HEK293T (cell line): ENCODE measurements around the gene MARK2.

Experiments
- CTCF ChIA-PET: fragments of 350-600 bp; formaldehyde crosslinking; extraction: SDS; loops from one replicate; lab custom pipeline; 2021; ENCODE audit warnings: antibody characterized with exemption, inconsistent platforms; lab: Yijun Ruan, JAX
- POLR2A ChIA-PET: fragments of 350-600 bp; formaldehyde crosslinking; extraction: SDS; loops from one replicate; lab custom pipeline; 2020; ENCODE audit warnings: antibody characterized with exemption, inconsistent platforms; lab: Yijun Ruan, JAX
- DNase-seq: peaks from one replicate; pipeline ENCODE4 v3.0.0; 2012; ENCODE audit warnings: mixed read lengths; ENCODE audit errors: extremely low spot score
- ARNT ChIP-seq: fragments of 450-650 bp; IDR thresholded peaks from 2 replicates; pipeline ENCODE4 v1.6.1; 2017; ENCODE audit warnings: mild to moderate bottlenecking
- BHLHE40 ChIP-seq: fragments of 450-650 bp; IDR thresholded peaks from 2 replicates; pipeline ENCODE4 v1.6.1; 2016; ENCODE audit warnings: mild to moderate bottlenecking, moderate library complexity, borderline replicate concordance
- CTBP1 ChIP-seq: fragments of 450-650 bp; IDR thresholded peaks from 2 replicates; pipeline ENCODE4 v1.6.1; 2016; ENCODE audit warnings: borderline replicate concordance
- ELF4 ChIP-seq: fragments of 450-650 bp; IDR thresholded peaks from 2 replicates; pipeline ENCODE4 v1.6.1; 2017; ENCODE audit warnings: antibody characterized with exemption
- FOXA1 ChIP-seq: fragments of 450-650 bp; IDR thresholded peaks from 2 replicates; pipeline ENCODE4 v1.6.1; 2016; ENCODE audit warnings: mild to moderate bottlenecking
- FOXK2 ChIP-seq: fragments of 450-650 bp; IDR thresholded peaks from 2 replicates; pipeline ENCODE4 v1.6.1; 2016; ENCODE audit warnings: mild to moderate bottlenecking
- FOXM1 ChIP-seq: fragments of 450-650 bp; IDR thresholded peaks from 2 replicates; pipeline ENCODE4 v1.6.1; 2017; ENCODE audit warnings: mild to moderate bottlenecking, borderline replicate concordance
- HDGF ChIP-seq: fragments of 450-650 bp; IDR thresholded peaks from 2 replicates; pipeline ENCODE4 v1.6.1; 2017; ENCODE audit warnings: antibody characterized with exemption, borderline replicate concordance
- L3MBTL2 ChIP-seq: fragments of 450-650 bp; conservative IDR thresholded peaks from 2 replicates; pipeline ENCODE4 v1.6.1; 2016; ENCODE audit warnings: mild to moderate bottlenecking
- LEF1 ChIP-seq: fragments of 450-650 bp; IDR thresholded peaks from 2 replicates; pipeline ENCODE4 v1.6.1; 2017; ENCODE audit warnings: mild to moderate bottlenecking, borderline replicate concordance
- NFRKB ChIP-seq: fragments of 450-650 bp; IDR thresholded peaks from 2 replicates; pipeline ENCODE4 v1.6.1; 2016; ENCODE audit warnings: mild to moderate bottlenecking, moderate library complexity
- SP1 ChIP-seq: fragments of 450-650 bp; IDR thresholded peaks from 2 replicates; pipeline ENCODE4 v1.6.1; 2017
- SUZ12 ChIP-seq: fragments of 450-650 bp; IDR thresholded peaks from 2 replicates; pipeline ENCODE4 v1.6.1; 2016; ENCODE audit warnings: mild to moderate bottlenecking
- TARDBP ChIP-seq: fragments of 450-650 bp; IDR thresholded peaks from 2 replicates; pipeline ENCODE4 v1.6.1; 2016
- ZNF384 ChIP-seq: fragments of 450-650 bp; IDR thresholded peaks from 2 replicates; pipeline ENCODE4 v1.6.1; 2016
- TF ChIP-seq, protein P1 (sequence below): fragments of 450-650 bp; IDR thresholded peaks from 2 replicates; pipeline ENCODE4 v1.6.1; 2016

MARK2 gene

DNA sequence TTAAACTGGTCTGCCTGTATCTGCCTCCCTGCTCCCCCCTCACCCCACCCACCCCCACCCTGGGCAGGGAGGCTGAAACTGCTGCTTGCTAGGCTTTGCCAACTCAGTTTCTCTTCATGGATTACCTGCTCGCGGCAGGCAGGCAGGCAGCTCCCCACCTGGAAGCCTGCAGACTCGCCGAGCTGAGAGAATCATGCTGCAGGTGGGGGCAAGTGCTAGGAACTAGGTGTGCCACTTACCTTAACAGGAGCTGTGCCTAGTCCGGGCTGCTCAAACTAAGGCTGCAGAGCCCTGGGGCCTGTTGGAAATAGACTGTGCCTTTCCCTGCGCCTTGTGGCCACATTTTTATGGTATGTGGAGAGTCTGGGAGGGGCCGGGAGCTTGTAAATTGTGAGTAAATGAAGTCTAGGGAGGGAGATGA lies 30.3 kb downstream of the MARK2 start:
- ChIA-PET POLR2A (no interaction called here), CTCF (interaction anchor here (0.7 kb wide), 1 partner anchor 486 kb away, joined by 3 read pairs; no protein-coding TSS in a partner anchor)
- TF ChIP-seq ELF4 (no peak), SP1 (no peak), HDGF (no peak), CTBP1 (no peak), NFRKB (no peak), ZNF384 (no peak), FOXK2 (no peak), LEF1 (no peak)
- no peak for DNase-seq

DNA sequence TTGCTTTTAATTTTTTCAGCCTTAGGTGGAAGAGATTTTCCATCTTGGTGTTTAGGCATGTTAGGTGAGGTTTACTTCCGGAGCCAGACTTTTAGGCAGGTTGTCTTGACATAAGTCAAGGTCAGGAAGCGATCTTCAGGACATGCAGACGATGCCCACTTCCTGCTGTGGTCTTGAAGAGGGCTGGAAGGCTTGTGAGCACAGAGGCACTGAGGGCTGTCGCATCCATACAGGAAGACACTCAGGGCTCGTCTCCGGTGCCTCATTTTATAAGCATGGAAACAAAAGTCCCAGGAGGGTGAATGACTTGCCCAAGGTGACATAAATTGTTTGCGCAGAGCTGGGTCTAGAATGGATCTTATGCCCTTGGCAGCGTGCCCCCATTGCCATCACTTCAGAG lies 30.8 kb downstream of the MARK2 start:
- TF ChIP-seq FOXA1: no peak
- TF ChIP-seq SUZ12: no peak
- no peak for TF ChIP-seq TARDBP
- TF ChIP-seq BHLHE40: no peak
- TF ChIP-seq FOXM1: no peak
- no peak for TF ChIP-seq ZNF384
- TF ChIP-seq ARNT: no peak
- no peak for TF ChIP-seq SP1
- TF ChIP-seq CTBP1: no peak
- no peak for TF ChIP-seq L3MBTL2
- no peak for TF ChIP-seq NFRKB
- no peak for TF ChIP-seq HDGF
- TF ChIP-seq LEF1: no peak
- TF ChIP-seq ELF4: no peak
- TF ChIP-seq, protein P1, sequence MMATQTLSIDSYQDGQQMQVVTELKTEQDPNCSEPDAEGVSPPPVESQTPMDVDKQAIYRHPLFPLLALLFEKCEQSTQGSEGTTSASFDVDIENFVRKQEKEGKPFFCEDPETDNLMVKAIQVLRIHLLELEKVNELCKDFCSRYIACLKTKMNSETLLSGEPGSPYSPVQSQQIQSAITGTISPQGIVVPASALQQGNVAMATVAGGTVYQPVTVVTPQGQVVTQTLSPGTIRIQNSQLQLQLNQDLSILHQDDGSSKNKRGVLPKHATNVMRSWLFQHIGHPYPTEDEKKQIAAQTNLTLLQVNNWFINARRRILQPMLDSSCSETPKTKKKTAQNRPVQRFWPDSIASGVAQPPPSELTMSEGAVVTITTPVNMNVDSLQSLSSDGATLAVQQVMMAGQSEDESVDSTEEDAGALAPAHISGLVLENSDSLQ: no peak
- TF ChIP-seq FOXK2: no peak
- POLR2A ChIA-PET: no interaction called here
- CTCF ChIA-PET: interaction anchor here (0.7 kb wide), 1 partner anchor 485 kb away, joined by 3 read pairs; no protein-coding TSS in a partner anchor
- no peak for DNase-seq

DNA sequence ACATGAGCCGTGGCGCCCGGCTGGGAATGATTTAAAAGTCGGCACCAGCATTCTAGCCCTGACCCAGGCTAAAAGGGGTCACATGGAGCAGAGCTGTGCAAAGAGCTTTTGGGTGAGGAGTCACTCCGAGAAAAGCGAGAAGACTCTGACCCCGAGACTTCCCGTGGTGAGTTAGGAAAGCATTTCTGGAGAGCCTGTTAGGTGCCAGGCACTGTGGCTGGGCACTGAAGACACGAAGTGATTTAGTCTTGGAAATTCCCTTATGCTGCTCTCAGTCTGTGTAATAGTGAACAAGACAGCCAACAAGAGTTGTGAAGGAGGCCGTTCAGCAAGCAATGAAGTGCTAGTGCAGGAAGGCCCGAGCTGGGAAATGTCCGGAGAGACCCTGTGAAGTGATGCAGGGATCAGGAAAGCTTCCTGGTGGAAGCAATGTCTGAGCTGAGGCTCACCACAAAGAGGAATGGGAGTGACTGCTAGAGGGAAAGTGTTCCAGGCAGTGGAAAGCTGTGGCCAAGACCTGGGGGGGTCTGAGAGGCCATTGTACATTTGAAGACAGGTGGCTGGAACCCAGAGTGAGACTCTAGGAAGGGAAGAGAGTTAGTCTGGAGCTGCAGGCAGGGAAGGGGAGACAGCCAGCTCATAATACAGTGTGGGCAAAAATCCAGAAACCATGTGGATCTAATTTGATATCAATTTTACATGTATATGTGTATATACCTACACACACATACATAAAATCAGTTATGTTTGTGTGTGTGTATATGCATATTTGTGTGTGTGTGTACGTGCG lies 31.6 kb downstream of the MARK2 start:
- no peak for DNase-seq
- TF ChIP-seq BHLHE40: no peak
- TF ChIP-seq SP1: no peak
- TF ChIP-seq CTBP1: no peak
- no peak for TF ChIP-seq NFRKB
- no peak for TF ChIP-seq LEF1
- TF ChIP-seq HDGF: no peak
- no peak for TF ChIP-seq SUZ12
- TF ChIP-seq ZNF384: no peak
- TF ChIP-seq, protein P1: no peak
- TF ChIP-seq FOXK2: no peak
- TF ChIP-seq L3MBTL2: no peak
- no peak for TF ChIP-seq TARDBP
- no peak for TF ChIP-seq ELF4
- TF ChIP-seq FOXA1: no peak
- TF ChIP-seq ARNT: no peak
- TF ChIP-seq FOXM1: no peak
- CTCF ChIA-PET: interaction anchor here (0.6 to 0.9 kb wide), 3 partner anchors 18 to 344 kb away, joined by 3 read pairs; no protein-coding TSS in a partner anchor
- POLR2A ChIA-PET: no interaction called here

DNA sequence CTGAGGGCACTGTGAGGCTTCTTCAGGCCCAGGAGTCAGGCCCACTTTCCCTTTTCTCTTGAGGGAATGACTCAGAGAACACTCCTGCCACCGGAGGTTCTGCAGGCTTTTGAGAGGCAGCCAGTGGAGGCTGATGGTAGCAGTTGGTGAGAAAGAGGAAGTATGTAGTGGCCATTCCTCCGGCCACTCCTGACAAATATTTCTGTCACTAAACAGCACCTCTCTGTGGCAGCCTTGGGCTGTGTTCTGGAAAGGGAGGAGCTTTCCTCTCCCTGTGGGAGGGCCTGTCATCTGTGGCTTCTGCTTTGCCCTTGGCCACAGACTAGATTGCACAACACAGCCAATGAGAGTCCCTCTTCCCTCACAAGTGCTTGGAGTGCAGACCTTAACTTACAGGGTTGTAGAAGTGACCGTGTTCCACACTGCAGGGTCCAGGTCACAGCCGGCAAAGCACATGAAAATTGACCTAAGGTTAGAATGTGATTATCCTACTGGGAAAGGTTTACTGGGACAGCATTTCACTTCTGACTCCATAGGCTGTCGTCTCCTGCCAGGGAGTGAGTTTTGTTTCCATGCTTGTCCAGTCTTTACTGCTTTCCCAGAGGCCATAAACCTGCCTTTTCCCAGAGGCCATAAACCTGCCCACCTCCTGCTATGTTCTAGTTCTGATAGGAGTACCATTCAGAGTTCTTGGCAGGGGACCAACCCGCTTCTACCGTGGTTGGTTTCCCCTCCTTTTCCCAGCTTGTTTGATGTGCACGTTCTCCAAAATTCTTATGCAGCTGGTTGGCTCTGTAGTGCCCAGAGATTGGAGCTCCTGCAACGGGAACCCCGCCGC lies 33.3 kb downstream of the MARK2 start:
- ChIA-PET POLR2A (interaction anchor here (0.8 to 1.3 kb wide), 2 partner anchors 11 to 34 kb away, joined by 3 to 5 read pairs; partner anchors contain the start of gene MARK2), CTCF (interaction anchor here (0.6 to 1.9 kb wide), 4 partner anchors 11 to 104 kb away, joined by 3 to 8 read pairs (median 4); no protein-coding TSS in a partner anchor)
- DNase-seq: peak; percentile 79
- TF ChIP-seq, protein P1: peak; percentile 24; the same call in 1 of the 2 replicates
- no peak for TF ChIP-seq FOXM1

DNA sequence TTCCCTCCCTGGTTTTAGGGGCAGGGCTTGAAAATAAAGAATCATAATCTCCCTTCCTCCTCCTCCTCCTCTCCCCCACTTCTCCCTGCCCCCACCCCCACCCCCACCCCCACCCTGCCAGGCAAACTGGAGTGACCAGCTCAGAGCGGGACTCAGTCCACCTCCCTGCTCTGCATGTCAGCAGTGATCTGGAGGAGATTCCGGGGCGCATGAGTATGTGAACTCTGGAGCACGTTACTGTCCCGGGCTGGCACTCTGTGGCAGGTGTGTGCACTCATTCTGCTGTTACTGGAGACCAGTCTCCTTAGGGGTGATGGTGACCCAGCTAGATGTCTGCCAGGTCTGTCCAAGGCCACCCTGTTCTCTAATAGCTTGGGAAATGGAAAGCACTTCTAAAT lies 33.9 kb downstream of the MARK2 start:
- DNase-seq: no peak
- POLR2A ChIA-PET: interaction anchor here (0.8 to 1.3 kb wide), 2 partner anchors 10 to 34 kb away, joined by 3 to 5 read pairs; partner anchors contain the start of gene MARK2

More for the DNA sequence above, 33.9 kb downstream of the MARK2 start:
- TF ChIP-seq ARNT (no peak), FOXK2 (no peak), TARDBP (no peak), NFRKB (no peak), CTBP1 (no peak), SP1 (no peak)
- CTCF ChIA-PET: interaction anchor here (1.6 to 1.9 kb wide), 2 partner anchors 11 to 37 kb away, joined by 6 to 8 read pairs; no protein-coding TSS in a partner anchor
